BLaER1 treated with 17β-estradiol and CSF1 and Interleukin-3, amounts not matched to agents 10 nM and 100 nM (cell line): ENCODE measurements around the gene GYS1.
"Not testable (repeated sequence)": the region's sequence is repeated elsewhere in the genome, so short reads cannot be mapped to it uniquely, and the experiment has no call there.

Experiments
- H3K27ac ChIP-seq, 11 experiments: shearing (Covaris generic); formaldehyde crosslinking; 2 replicates each; pipeline ENCODE4 v1.8.1; 2022
- H3K27me3 ChIP-seq, 11 experiments: shearing (Covaris generic); formaldehyde crosslinking; 2 replicates each; pipeline ENCODE4 v1.8.1; 2022
- H3K36me3 ChIP-seq, 11 experiments: shearing (Covaris generic); formaldehyde crosslinking; 2 replicates each; pipeline ENCODE4 v1.8.1; 2022
- H3K4me1 ChIP-seq, 10 experiments: shearing (Covaris generic); formaldehyde crosslinking; 2 replicates each; pipeline ENCODE4 v1.8.1; 2022
- H3K4me2 ChIP-seq, 11 experiments: shearing (Covaris generic); formaldehyde crosslinking; 2 replicates each; pipeline ENCODE4 v1.8.1; 2022
- H3K4me3 ChIP-seq, 10 experiments: shearing (Covaris generic); formaldehyde crosslinking; 2 replicates each; pipeline ENCODE4 v1.8.1; 2022
- H3K9ac ChIP-seq, 11 experiments: shearing (Covaris generic); formaldehyde crosslinking; 2 replicates each; pipeline ENCODE4 v1.8.1; 2022
- H3K9me3 ChIP-seq, 11 experiments: shearing (Covaris generic); formaldehyde crosslinking; replicated peaks in 1 of 11; 2 replicates each; pipeline ENCODE4 v1.8.1; 2022
- H4K20me1 ChIP-seq, 11 experiments: shearing (Covaris generic); formaldehyde crosslinking; 2 replicates each; pipeline ENCODE4 v1.8.1; 2022
- Cebpa-rat ChIP-seq, 11 experiments: shearing (Covaris generic); IDR thresholded peaks; 2 replicates each; pipeline ENCODE4 v1.8.1; 2022

The GYS1 gene

GRCh38 chr19:48933382-48933932, 59.7 kb downstream of the GYS1 start, which contains the start of gene DHDH:
Gene DHDH (plus strand): TSS chr19:48933699. CDS start chr19:48933722, 23 bp downstream.
- H3K36me3 ChIP-seq: no peaks in the 10 kb centered on the region
- H3K27ac ChIP-seq: no peak within 1 kb of the TSS
- peak within 1 kb of the TSS; percentile 45 to 70 (median 58) for H3K4me3 ChIP-seq
- H3K27me3 ChIP-seq: peaks cover 12 to 27% (median 22%) of the 10 kb centered on the region in 11 experiments
- peak within 1 kb of the TSS; percentile 26 to 66 (median 55); a peak in 20 of 22 replicates for H3K9ac ChIP-seq
- peaks cover 0 to 10% (median 0%) of the 10 kb centered on the region in 11 experiments; a peak in 5 of 22 replicates for H3K9me3 ChIP-seq
- no peaks in the 10 kb centered on the region for H4K20me1 ChIP-seq
- no peak for TF ChIP-seq Cebpa-rat (IDR thresholded peaks at IDR 0.05)
- peaks cover 6 to 21% (median 16%) of the 10 kb centered on the region in 10 experiments; a peak in 18 of 20 replicates for H3K4me1 ChIP-seq
- peak within 1 kb of the TSS; percentile 82 to 94 (median 91) for H3K4me2 ChIP-seq

GRCh38 chr19:48928164-48929025, 64.7 kb downstream of the GYS1 start:
- peaks cover 0 to 9% (median 6%) of the 10 kb centered on the region in 11 experiments; a peak in 16 of 22 replicates for H3K36me3 ChIP-seq
- H3K4me2 ChIP-seq: peak overlapping the region in 1 of 11 experiments; percentile 32; a peak in 1 of 22 replicates

GRCh38 chr19:48927692-48928091, 65.4 kb downstream of the GYS1 start:
- H3K27ac ChIP-seq: 0 out of 22 replicates have a peak overlapping the region, but pooled peaks of 1 of the 11 experiments have one; percentile 0
- H4K20me1 ChIP-seq, H3K4me3 ChIP-seq: not testable (repeated sequence)

More at GRCh38 chr19:48928164-48929025, 64.7 kb downstream of the GYS1 start:
- Histone ChIP-seq H3K27me3 (peaks cover 10 to 16% (median 13%) of the 10 kb centered on the region in 11 experiments), H4K20me1 (no peaks in the 10 kb centered on the region; a peak in 1 of 22 replicates), H3K4me3 (no peak overlapping the region), H3K27ac (no peak overlapping the region), H3K9me3 (no peaks in the 10 kb centered on the region), H3K9ac (no peak overlapping the region), H3K4me1 (peaks cover 6 to 31% (median 7%) of the 10 kb centered on the region in 10 experiments; a peak in 17 of 20 replicates)
- TF ChIP-seq Cebpa-rat (IDR thresholded peaks at IDR 0.05): no peak

GRCh38 chr19:48926909-48927308, 66.2 kb downstream of the GYS1 start:
- peak overlapping the region in 3 of 11 experiments; percentile 29 to 49 (median 29); a peak in 3 of 22 replicates for H3K4me2 ChIP-seq
- no peaks in the 10 kb centered on the region; a peak in 2 of 22 replicates for H4K20me1 ChIP-seq
- H3K4me1 ChIP-seq: peaks cover 0 to 26% (median 0%) of the 10 kb centered on the region in 10 experiments; a peak in 6 of 20 replicates
- H3K36me3 ChIP-seq: peaks cover 0 to 23% (median 19%) of the 10 kb centered on the region in 11 experiments; a peak in 21 of 22 replicates
- TF ChIP-seq Cebpa-rat (IDR thresholded peaks at IDR 0.05): no peak
- 0 out of 22 replicates have a peak, but pooled peaks cover 0 to 2% (median 0%) of the 10 kb centered on the region in 11 experiments for H3K27me3 ChIP-seq
- peak overlapping the region in 1 of 11 experiments; percentile 13; a peak in 1 of 22 replicates for H3K27ac ChIP-seq
- H3K9ac ChIP-seq: no peak overlapping the region
- H3K4me3 ChIP-seq: no peak overlapping the region
- H3K9me3 ChIP-seq: no peaks in the 10 kb centered on the region

More at GRCh38 chr19:48927692-48928091, 65.4 kb downstream of the GYS1 start:
- peak overlapping the region in 1 of 11 experiments; percentile 32; a peak in 1 of 22 replicates for H3K4me2 ChIP-seq
- H3K9ac ChIP-seq, H3K27me3 ChIP-seq, H3K9me3 ChIP-seq: not testable (repeated sequence)
- peaks cover 0 to 16% (median 13%) of the 10 kb centered on the region in 11 experiments; a peak in 20 of 22 replicates for H3K36me3 ChIP-seq
- H3K4me1 ChIP-seq: peaks cover 0 to 26% (median under 1%) of the 10 kb centered on the region in 10 experiments; a peak in 8 of 20 replicates

GRCh38 chr19:48925890-48926289, 67.2 kb downstream of the GYS1 start:
- Histone ChIP-seq H3K36me3 (peaks cover 10 to 33% (median 29%) of the 10 kb centered on the region in 11 experiments), H3K4me1 (peaks cover 0 to 26% (median 0%) of the 10 kb centered on the region in 10 experiments; a peak in 6 of 20 replicates)
- H3K27me3 ChIP-seq, H3K4me3 ChIP-seq, H3K27ac ChIP-seq, H3K4me2 ChIP-seq, H4K20me1 ChIP-seq, H3K9ac ChIP-seq, H3K9me3 ChIP-seq: not testable (repeated sequence)

- no peak for TF ChIP-seq Cebpa-rat (IDR thresholded peaks at IDR 0.05)
- Histone ChIP-seq H3K36me3 (peaks cover 15 to 38% (median 35%) of the 10 kb centered on the region in 11 experiments), H4K20me1 (peaks cover 0 to 9% (median 0%) of the 10 kb centered on the region in 11 experiments; a peak in 4 of 22 replicates), H3K9me3 (no peaks in the 10 kb centered on the region), H3K4me2 (no peak overlapping the region), H3K4me1 (peaks cover 0 to 26% (median 0%) of the 10 kb centered on the region in 10 experiments; a peak in 6 of 20 replicates), H3K27ac (no peak overlapping the region), H3K27me3 (no peaks in the 10 kb centered on the region), H3K9ac (no peak overlapping the region), H3K4me3 (no peak overlapping the region)
These were observed 67.8 kb downstream of the GYS1 start for GRCh38 chr19:48925240-48925843.

GRCh38 chr19:48922548-48923490, 70.3 kb downstream of the GYS1 start:
- Histone ChIP-seq H3K36me3 (peaks cover 38 to 63% (median 56%) of the 10 kb centered on the region in 11 experiments), H3K27ac (no peak overlapping the region), H3K9ac (no peak overlapping the region), H4K20me1 (peaks cover 0 to 17% (median 0%) of the 10 kb centered on the region in 11 experiments; a peak in 4 of 22 replicates), H3K4me1 (peaks cover 7 to 24% (median 9%) of the 10 kb centered on the region in 10 experiments), H3K9me3 (no peaks in the 10 kb centered on the region), H3K4me2 (no peak overlapping the region), H3K27me3 (no peaks in the 10 kb centered on the region), H3K4me3 (no peak overlapping the region)
- TF ChIP-seq Cebpa-rat (IDR thresholded peaks at IDR 0.05): no peak
